Stimulated activated CD8-positive, alpha-beta memory T cell treated with anti-CD3 and anti-CD28 coated beads, Interleukin-7, amount 100 ng/mL, for 48 hours (primary cell): ENCODE data around the gene DOCK1.

ENCODE experiments used
- DNase-seq, 2 donors: peaks; one replicate each; pipeline ENCODE4 v3.0.0-alpha.2; 2020; ENCODE audit warnings: low read depth in 1 of 2; ENCODE audit errors: extremely low read depth in 1 of 2

The DOCK1 gene

DNA sequence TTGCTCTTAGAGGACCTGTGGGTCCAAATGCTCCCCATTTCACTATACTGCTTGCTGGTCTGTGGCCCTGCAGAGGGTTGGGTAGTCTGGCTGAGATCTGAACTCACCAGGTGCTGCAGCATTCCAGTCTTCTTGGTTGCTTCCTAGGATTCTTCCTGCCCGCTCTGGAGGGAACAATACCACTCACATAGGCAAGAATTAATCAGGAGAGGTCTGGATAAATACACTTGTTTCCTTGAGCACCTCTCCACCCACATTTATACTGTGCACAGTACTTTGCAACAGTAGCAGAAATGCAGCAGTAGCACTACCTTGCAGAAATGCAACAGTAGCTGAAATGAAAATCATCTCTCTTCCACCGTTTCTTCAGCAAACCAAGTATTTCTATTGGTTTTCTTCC is 165.9 kb downstream of the DOCK1 start:
- DNase-seq = no peak

DNA sequence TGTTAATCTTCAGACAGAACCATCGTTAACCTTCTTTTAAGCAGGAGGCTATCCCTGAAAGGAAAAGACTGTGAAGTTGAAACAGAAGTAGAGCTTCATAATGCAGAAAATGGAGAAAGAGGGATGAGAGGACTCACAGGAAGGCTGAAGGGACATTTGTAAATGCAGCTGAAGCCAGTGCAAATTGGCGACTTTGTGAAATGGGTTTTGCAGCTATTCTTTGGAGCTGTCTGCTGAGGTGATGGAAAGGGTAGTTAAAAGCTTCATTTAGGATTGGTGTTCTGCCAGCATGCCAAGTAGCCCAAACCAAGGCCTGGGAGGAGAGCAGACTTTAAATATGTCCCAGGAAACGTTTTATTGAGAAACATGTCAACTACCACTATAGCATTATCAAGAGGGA is 168.4 kb downstream of the DOCK1 start:
- no peak for DNase-seq

GRCh38 chr10:127079392-127079791 is 174.2 kb downstream of the DOCK1 start:
- DNase-seq = no peak

DNA sequence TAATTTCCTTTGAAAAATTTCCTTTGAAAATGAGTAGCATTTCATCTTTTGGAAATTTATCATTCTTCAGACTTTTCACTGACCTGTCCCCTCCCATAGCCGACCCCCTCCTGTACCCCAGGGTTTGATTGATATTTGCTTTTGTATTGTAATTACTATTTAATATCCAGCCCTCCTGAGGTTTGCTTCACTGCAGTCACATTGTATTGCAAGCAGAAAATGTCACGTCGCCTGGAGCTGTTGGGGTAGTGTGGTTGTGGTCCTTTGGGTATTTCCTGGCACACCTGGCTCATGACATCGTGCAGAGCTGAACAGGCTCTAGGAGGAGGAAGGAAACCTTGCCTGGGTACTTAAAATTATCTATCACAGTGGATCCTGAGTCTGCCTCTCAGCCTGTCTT is 175.1 kb downstream of the DOCK1 start:
- no peak for DNase-seq

- DNase-seq = no peak
Observed at GRCh38 chr10:127081851-127082345, 176.7 kb downstream of the DOCK1 start.

GRCh38 chr10:127082651-127083050 is 177.4 kb downstream of the DOCK1 start:
- no peak for DNase-seq

DNA sequence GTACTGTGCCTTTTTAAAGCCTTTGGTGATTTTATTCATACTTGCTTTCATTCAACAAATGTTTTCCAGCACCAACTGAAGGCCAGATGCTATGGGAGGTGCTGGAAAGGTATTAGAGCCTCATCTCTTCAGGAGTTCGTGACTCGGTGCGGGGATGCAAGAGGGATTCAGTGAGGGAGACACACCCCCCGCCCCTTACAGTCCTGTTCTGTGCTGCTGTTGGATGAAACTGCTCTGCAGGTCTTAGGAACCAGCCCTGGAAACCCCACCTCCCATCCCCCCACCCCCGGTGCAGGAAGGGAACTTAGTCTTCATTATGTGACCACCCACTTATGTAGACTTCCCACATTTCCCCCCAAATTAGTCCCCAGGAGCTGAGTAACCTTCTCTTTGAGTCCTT is 180.7 kb downstream of the DOCK1 start:
- DNase-seq = no peak

- DNase-seq = no peak
Observed at GRCh38 chr10:127088908-127089307, 183.7 kb downstream of the DOCK1 start.

DNA sequence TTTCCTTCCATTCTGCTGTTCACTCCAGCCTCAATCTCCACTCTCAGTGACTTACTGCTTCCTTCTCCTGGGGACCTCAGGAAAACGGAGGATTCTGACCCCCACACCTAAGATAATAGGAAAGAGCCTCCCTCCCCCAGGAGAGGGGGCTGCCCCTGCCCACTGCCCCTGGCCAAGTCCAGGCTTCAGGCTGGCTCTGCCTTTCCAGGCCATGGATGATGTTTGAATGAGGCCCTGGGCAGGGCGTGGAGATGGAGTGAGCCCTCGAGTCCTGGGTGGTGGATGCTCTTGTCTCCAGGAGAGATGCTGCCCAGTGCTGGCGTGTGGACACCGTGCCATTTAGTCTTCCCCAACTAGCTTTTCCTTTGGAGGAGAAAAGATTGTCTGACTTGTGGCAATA is 184.2 kb downstream of the DOCK1 start:
- no peak for DNase-seq

GRCh38 chr10:127090138-127090537 is 184.9 kb downstream of the DOCK1 start:
- DNase-seq = no peak

GRCh38 chr10:127091354-127091753 is 186.1 kb downstream of the DOCK1 start:
- DNase-seq = no peak

GRCh38 chr10:127092916-127093315 is 187.7 kb downstream of the DOCK1 start:
- no peak for DNase-seq

DNA sequence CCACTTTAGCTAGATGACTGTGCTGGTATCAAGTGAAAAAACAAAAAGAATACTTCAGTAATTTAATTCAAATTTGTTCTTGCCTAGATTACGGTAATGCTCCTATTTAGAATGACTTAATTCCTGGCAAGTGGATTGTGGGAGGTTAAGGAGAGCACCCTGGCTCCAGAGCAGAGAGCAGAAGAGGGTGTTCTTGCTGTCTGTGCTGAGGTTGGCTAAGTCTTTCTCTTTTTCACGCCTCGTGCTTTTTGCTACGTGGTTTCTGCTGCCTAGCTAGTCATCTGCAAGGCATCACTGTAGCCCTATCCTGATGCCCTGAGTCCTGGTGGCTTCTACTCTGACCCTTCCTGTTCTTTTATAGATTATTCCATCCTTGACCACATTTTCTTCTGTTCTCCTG is 189.8 kb downstream of the DOCK1 start:
- DNase-seq = no peak

DNA sequence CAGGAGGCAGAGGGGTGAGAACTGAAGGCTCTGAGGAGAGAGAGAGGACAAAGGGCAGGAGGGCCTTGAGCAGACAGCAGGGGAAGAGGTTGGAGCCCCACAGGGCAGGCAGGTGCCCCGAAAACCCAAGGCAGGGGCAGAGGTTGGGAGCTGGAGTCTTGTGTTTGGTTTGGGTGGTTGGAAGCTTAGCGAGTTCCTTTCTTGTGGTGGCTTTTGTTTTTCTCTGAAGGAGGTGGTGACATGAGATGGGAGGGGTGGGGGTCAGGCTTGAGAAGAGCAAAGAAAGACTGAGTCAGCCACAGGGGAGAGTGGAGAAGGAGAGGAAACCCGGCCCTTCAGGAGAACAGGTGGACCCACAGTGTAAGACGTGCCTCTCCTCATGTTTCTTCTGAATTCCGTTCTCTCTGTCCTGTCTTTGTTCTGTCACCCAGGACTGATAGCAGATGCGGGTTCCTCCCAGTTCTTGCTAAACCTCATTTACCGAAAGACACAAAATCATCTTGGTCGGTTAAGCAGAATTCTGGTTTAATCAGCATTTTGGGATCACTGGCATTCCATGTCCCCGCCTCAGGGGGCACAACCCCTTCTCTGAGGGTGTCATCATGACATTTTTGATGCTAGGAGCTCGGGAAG is 195.9 kb downstream of the DOCK1 start:
- DNase-seq = no peak

GRCh38 chr10:127102176-127102575 is 196.9 kb downstream of the DOCK1 start:
- DNase-seq = no peak

DNA sequence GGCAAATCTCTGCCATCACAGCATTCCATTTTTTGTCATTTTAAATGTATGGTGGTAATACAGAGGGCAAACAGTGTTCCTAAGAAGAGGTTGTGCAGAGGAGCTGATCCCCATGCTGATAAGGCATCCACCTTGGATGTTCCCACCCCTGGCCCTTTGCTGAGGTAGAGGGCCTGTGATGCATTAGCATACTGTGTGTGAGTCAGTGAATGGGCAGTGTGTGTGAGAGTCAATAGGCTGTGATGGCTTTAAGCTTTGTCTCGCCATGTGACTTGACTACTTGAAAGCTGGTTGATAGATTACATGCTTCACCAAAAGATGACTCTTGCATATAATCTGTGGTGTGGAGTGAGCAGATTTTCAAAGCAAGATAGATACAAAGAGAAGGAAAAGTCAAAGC is 209.9 kb downstream of the DOCK1 start:
- DNase-seq = no peak

GRCh38 chr10:127117125-127117524 is 211.9 kb downstream of the DOCK1 start:
- no peak for DNase-seq

GRCh38 chr10:127118034-127118433 is 212.8 kb downstream of the DOCK1 start:
- no peak for DNase-seq

DNA sequence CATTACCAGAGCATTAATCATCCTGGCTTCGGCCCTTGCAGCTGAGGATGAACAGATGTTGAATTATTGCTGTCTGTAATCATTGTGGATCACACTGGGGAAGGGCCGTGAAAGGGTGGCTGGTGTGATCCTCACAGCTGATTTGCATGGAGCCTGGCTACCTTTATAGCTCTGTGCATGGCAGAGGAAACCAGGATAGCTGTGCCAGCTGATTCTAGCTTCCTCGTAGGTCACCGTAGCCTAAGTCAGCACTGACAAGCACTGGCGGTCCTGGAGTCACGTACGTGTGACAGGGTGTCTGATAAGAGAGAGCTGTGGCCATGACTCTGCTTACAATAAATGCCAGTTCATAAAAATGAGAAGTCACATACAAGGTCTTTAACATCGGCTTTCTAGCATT is 214.7 kb downstream of the DOCK1 start:
- no peak for DNase-seq

- no peak for DNase-seq
Observed at GRCh38 chr10:127122831-127123230, 217.6 kb downstream of the DOCK1 start.

DNA sequence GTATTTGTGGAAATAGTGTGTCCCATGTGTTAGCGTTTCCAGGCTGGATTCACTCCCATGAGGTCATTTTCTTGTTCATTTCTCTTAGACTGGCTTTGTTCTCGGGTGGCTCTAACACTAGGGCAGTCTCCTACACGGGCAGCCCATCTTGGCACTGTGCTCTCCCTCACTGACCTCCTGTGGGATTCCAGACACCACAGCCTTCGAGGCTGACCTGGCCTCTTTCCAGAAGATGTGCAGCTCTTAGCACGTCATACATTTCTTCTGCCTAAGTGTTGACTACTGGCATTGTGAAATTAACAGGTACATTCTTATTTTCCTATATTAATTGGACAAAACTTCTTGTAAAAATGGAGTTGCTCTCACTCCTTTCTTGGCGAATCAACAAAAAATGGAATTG is 218.4 kb downstream of the DOCK1 start:
- DNase-seq = no peak

DNA sequence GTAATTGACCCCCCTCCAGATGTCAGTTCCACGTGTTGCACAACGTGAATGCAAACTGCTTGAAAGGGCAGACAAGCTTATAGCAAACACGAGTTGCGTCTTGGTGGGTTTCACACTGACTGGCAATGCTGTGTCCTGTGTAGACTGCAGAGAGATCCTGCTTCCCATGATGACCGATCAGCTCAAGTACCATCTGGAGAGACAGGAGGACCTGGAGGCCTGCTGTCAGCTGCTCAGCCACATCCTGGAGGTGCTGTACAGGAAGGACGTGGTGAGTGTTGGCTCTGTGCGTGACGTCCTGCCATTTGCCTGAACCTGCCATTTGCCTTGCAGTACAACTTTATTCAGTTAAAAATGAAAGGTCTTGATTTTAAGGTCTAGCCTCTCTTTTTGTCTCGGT is 220.1 kb downstream of the DOCK1 start:
- DNase-seq = no peak

DNA sequence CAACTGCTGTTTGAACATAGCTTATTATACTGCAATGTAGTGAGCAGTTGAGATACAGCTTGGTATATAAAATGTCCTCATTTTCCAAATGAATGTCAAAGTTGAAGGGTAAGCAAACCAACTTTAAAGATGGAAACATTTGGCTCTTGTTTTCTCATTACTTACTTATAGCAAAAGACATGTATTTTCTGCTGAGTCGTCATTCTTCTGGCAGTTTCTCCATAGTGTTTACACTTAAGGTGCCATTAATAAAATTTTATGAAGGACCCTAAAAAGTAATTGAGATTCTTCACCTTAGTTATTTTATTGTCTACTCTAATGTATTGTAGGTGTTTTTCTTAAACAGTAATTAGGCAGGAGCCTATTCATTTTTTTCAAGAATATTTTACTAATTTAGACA is 222.6 kb downstream of the DOCK1 start:
- DNase-seq = no peak
